GM23338 (cell line): ENCODE results near the gene ANAPC2. TPM values are rescaled to one million over a fixed set of nuclear protein-coding genes. Genes with fewer than 3 reads are reported as not detected.

Experiments used
- ATAC-seq: fragments of 200-7000 bp; cut with Tn5 transposase; 3 replicates; pipeline ENCODE4 v1.9.1; 2020
- DNase-seq: peaks from one replicate; pipeline ENCODE4 v3.0.0-alpha.2; 2015; ENCODE audit warnings: low spot score
- H2AFZ ChIP-seq: fragments of 200-600 bp; sonication (generic); 2 replicates; pipeline ENCODE4 v1.8.0; 2016; ENCODE audit warnings: antibody characterized with exemption, mild to moderate bottlenecking, moderate library complexity
- H3F3A ChIP-seq: fragments of 200-600 bp; sonication (generic); replicated peaks from 2 replicates; pipeline ENCODE4 v1.8.0; 2017; ENCODE audit warnings: antibody characterized with exemption, mixed run types, low read depth
- H3K27ac ChIP-seq: fragments of 200-600 bp; sonication (generic); 2 replicates; pipeline ENCODE4 v1.6.1; 2016; ENCODE audit warnings: low read depth
- H3K27me3 ChIP-seq: fragments of 200-600 bp; sonication (generic); 2 replicates; pipeline ENCODE4 v1.8.0; 2016; ENCODE audit warnings: mild to moderate bottlenecking, mixed run types, moderate library complexity; ENCODE audit not compliant: insufficient read depth
- H3K36me3 ChIP-seq: fragments of 200-600 bp; sonication (generic); 2 replicates; pipeline ENCODE4 v1.8.0; 2016; ENCODE audit warnings: mild to moderate bottlenecking; ENCODE audit not compliant: insufficient read depth
- H3K4me1 ChIP-seq: fragments of 200-600 bp; sonication (generic); 2 replicates; pipeline ENCODE4 v1.8.0; 2016; ENCODE audit warnings: mild to moderate bottlenecking, moderate library complexity; ENCODE audit not compliant: insufficient read depth
- H3K4me2 ChIP-seq: fragments of 200-600 bp; sonication (generic); 2 replicates; pipeline ENCODE4 v1.7.1; 2017; ENCODE audit warnings: mixed run types
- H3K4me3 ChIP-seq: fragments of 200-600 bp; sonication (generic); 2 replicates; pipeline ENCODE4 v1.6.1; 2016; ENCODE audit warnings: mixed run types
- H3K79me2 ChIP-seq: fragments of 200-600 bp; sonication (generic); replicated peaks from 2 replicates; pipeline ENCODE4 v1.8.0; 2017; ENCODE audit warnings: mild to moderate bottlenecking; ENCODE audit not compliant: insufficient read depth
- H3K9me2 ChIP-seq: fragments of 200-600 bp; sonication (generic); 2 replicates; pipeline ENCODE4 v1.8.0; 2017; ENCODE audit not compliant: insufficient read depth
- H4K20me1 ChIP-seq: fragments of 200-600 bp; sonication (generic); replicated peaks from 2 replicates; pipeline ENCODE4 v1.8.0; 2017; ENCODE audit warnings: mild to moderate bottlenecking; ENCODE audit not compliant: insufficient read depth
- H3K27ac Mint-ChIP-seq: 2 replicates; pipeline ENCODE4 v1.8.0; 2020; ENCODE audit warnings: inconsistent platforms, mild to moderate bottlenecking, moderate library complexity, mixed read lengths
- H3K27me3 Mint-ChIP-seq: 3 replicates; pipeline ENCODE4 v1.8.0; 2022; ENCODE audit warnings: low read depth, mild to moderate bottlenecking, moderate library complexity, mixed read lengths, inconsistent platforms; ENCODE audit not compliant: insufficient read depth, poor library complexity
- H3K36me3 Mint-ChIP-seq: 3 replicates; pipeline ENCODE4 v1.8.0; 2021; ENCODE audit warnings: low read depth, mild to moderate bottlenecking, inconsistent platforms, moderate library complexity, mixed read lengths
- H3K4me1 Mint-ChIP-seq: 3 replicates; pipeline ENCODE4 v1.8.0; 2020; ENCODE audit warnings: mild to moderate bottlenecking, inconsistent platforms, mixed read lengths
- H3K4me3 Mint-ChIP-seq: 3 replicates; pipeline ENCODE4 v1.8.0; 2021; ENCODE audit warnings: moderate library complexity, mild to moderate bottlenecking, inconsistent platforms, mixed read lengths
- H3K9me3 Mint-ChIP-seq: 3 replicates; pipeline ENCODE4 v1.8.0; 2020; ENCODE audit warnings: moderate library complexity, mild to moderate bottlenecking, inconsistent platforms, mixed read lengths
- CREB1 ChIP-seq: fragments of 250-450 bp; sonication (Bioruptor Pico); IDR thresholded peaks from 2 replicates; pipeline ENCODE4 v1.5.0; 2020; ENCODE audit warnings: low read depth, mild to moderate bottlenecking, moderate library complexity
- ETS1 ChIP-seq: IDR thresholded peaks from 2 replicates; pipeline ENCODE4 v1.6.1; 2016; ENCODE audit warnings: antibody characterized with exemption
- EZH2 ChIP-seq: fragments of 200-600 bp; sonication (generic); IDR thresholded peaks from one replicate; pipeline ENCODE4 v1.8.0; 2017; ENCODE audit warnings: antibody characterized with exemption, mild to moderate bottlenecking, low read depth; ENCODE audit not compliant: unreplicated experiment
- EZH2phosphoT487 ChIP-seq: fragments of 200-600 bp; sonication (generic); IDR thresholded peaks from one replicate; pipeline ENCODE4 v1.8.1; 2018; ENCODE audit warnings: antibody characterized with exemption; ENCODE audit not compliant: unreplicated experiment
- NANOG ChIP-seq: IDR thresholded peaks from 2 replicates; pipeline ENCODE4 v1.6.1; 2016; ENCODE audit warnings: antibody characterized with exemption, borderline replicate concordance
- STAT1 ChIP-seq: IDR thresholded peaks from one replicate; pipeline ENCODE4 v1.6.1; 2016; ENCODE audit warnings: antibody characterized with exemption; ENCODE audit not compliant: unreplicated experiment
- ZNF114 ChIP-seq: fragments of 250-450 bp; sonication (Bioruptor Pico); IDR thresholded peaks from 2 replicates; pipeline ENCODE4 v1.5.0; 2020; ENCODE audit warnings: mild to moderate bottlenecking, moderate library complexity
- ZNF331 ChIP-seq: fragments of 250-450 bp; sonication (Bioruptor Pico); IDR thresholded peaks from 2 replicates; pipeline ENCODE4 v1.5.0; 2020; ENCODE audit warnings: low read depth, mild to moderate bottlenecking, moderate library complexity
- polyA plus RNA-seq: library from polyadenylated mRNA; unstranded; fragments of >200 nt; fragmentation: Nextera tagmentation; extraction: Ambion mirVana; gene quantifications from 2 replicates; pipeline ENCODE4 v1.2.1, GENCODE V29; 2016
- total RNA-seq: library from RNA; depleted of rRNA; stranded (reverse); fragments of >200 nt; shearing (Covaris generic); gene quantifications from 2 replicates; pipeline ENCODE4 v1.2.3, GENCODE V29; 2014
- TF ChIP-seq, protein P1 (sequence below): fragments of 250-450 bp; sonication (Bioruptor Pico); IDR thresholded peaks from 2 replicates; pipeline ENCODE4 v1.5.0; 2020; ENCODE audit warnings: mild to moderate bottlenecking, moderate library complexity

Gene ANAPC2
- total and polyA plus RNA-seq, 2 experiments from 2014 or later: 16.4 to 42.9 TPM

DNA sequence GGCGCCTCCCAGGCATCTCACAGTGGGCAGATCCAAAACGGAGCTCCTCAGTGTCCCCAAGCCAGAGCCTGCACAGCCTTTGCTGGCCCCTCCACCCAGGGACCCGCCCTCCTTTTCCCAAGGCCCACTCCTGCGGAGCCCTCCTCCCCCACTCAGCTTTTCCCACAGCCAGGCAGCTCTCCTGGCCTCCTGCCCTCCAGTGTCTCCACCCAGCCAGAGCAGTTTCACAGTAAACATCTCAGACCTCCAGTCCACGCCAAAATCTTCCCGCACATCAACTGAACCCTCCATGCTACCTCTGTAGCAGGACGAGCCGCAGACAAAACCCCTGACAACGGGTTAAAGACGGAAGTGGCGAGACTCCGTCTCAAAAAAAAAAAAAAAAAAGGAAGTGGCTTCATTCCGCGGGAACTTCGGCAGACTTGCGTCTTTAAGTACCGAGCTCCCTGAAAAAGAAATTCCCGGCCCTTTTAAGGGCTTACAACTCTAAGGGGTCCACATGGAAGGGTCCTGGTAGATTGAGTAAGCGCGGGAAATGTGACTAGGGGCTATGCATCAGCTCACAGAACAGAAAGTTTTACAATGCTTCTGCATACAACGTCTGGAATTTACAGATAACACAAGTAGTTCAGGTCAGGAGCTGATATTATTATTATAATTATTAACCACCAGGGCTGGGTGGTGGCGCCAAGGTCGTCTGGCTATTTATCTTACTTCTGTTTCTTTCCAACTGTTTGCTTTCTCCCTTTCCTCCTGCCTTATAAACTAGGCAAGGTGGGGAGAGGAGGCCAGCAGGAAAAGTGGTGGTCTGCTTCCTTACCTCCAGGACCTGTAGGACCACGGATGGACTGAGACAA, 60.8 kb downstream of the ANAPC2 start:
- H3K79me2 ChIP-seq: 0 out of 2 replicates have a peak, but pooled peaks cover 8% of the 10 kb centered on the region
- ATAC-seq (no peak), DNase-seq (no peak)
- peak overlapping the region; percentile 89 for H3K4me3 Mint-ChIP-seq
- H3K27ac Mint-ChIP-seq: no peak overlapping the region
- peaks cover 21% of the 10 kb centered on the region for H3K27me3 ChIP-seq
- H3K27ac ChIP-seq: no peak overlapping the region
- no peak for TF ChIP-seq NANOG
- TF ChIP-seq EZH2phosphoT487: no peak
- TF ChIP-seq ETS1: no peak
- no peak for TF ChIP-seq CREB1 (CRISPR knock-in tag)
- no peak for TF ChIP-seq STAT1
- TF ChIP-seq, protein P1, sequence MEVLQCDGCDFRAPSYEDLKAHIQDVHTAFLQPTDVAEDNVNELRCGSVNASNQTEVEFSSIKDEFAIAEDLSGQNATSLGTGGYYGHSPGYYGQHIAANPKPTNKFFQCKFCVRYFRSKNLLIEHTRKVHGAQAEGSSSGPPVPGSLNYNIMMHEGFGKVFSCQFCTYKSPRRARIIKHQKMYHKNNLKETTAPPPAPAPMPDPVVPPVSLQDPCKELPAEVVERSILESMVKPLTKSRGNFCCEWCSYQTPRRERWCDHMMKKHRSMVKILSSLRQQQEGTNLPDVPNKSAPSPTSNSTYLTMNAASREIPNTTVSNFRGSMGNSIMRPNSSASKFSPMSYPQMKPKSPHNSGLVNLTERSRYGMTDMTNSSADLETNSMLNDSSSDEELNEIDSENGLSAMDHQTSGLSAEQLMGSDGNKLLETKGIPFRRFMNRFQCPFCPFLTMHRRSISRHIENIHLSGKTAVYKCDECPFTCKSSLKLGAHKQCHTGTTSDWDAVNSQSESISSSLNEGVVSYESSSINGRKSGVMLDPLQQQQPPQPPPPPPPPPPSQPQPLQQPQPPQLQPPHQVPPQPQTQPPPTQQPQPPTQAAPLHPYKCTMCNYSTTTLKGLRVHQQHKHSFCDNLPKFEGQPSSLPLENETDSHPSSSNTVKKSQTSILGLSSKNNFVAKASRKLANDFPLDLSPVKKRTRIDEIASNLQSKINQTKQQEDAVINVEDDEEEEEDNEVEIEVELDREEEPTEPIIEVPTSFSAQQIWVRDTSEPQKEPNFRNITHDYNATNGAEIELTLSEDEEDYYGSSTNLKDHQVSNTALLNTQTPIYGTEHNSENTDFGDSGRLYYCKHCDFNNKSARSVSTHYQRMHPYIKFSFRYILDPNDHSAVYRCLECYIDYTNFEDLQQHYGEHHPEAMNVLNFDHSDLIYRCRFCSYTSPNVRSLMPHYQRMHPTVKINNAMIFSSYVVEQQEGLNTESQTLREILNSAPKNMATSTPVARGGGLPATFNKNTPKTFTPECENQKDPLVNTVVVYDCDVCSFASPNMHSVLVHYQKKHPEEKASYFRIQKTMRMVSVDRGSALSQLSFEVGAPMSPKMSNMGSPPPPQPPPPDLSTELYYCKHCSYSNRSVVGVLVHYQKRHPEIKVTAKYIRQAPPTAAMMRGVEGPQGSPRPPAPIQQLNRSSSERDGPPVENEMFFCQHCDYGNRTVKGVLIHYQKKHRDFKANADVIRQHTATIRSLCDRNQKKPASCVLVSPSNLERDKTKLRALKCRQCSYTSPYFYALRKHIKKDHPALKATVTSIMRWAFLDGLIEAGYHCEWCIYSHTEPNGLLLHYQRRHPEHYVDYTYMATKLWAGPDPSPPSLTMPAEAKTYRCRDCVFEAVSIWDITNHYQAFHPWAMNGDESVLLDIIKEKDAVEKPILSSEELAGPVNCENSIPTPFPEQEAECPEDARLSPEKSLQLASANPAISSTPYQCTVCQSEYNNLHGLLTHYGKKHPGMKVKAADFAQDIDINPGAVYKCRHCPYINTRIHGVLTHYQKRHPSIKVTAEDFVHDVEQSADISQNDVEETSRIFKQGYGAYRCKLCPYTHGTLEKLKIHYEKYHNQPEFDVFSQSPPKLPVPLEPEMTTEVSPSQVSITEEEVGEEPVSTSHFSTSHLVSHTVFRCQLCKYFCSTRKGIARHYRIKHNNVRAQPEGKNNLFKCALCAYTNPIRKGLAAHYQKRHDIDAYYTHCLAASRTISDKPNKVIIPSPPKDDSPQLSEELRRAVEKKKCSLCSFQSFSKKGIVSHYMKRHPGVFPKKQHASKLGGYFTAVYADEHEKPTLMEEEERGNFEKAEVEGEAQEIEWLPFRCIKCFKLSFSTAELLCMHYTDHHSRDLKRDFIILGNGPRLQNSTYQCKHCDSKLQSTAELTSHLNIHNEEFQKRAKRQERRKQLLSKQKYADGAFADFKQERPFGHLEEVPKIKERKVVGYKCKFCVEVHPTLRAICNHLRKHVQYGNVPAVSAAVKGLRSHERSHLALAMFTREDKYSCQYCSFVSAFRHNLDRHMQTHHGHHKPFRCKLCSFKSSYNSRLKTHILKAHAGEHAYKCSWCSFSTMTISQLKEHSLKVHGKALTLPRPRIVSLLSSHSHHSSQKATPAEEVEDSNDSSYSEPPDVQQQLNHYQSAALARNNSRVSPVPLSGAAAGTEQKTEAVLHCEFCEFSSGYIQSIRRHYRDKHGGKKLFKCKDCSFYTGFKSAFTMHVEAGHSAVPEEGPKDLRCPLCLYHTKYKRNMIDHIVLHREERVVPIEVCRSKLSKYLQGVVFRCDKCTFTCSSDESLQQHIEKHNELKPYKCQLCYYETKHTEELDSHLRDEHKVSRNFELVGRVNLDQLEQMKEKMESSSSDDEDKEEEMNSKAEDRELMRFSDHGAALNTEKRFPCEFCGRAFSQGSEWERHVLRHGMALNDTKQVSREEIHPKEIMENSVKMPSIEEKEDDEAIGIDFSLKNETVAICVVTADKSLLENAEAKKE (CRISPR knock-in tag): no peak
- no peak for TF ChIP-seq EZH2
- TF ChIP-seq ZNF114 (CRISPR knock-in tag): no peak
- no peak for TF ChIP-seq ZNF331 (CRISPR knock-in tag)
- peaks cover 8% of the 10 kb centered on the region for H3F3A ChIP-seq
- H3K27me3 Mint-ChIP-seq: peaks cover 8% of the 10 kb centered on the region
- H3K4me2 ChIP-seq: no peak overlapping the region
- peaks cover 10% of the 10 kb centered on the region; the same call in 1 of the 2 replicates for H3K4me1 ChIP-seq
- no peaks in the 10 kb centered on the region for H3K9me2 ChIP-seq
- H3K36me3 ChIP-seq: no peaks in the 10 kb centered on the region
- no peaks in the 10 kb centered on the region; the same call in 2 of the 3 replicates for H3K9me3 Mint-ChIP-seq
- no peak overlapping the region for H3K4me3 ChIP-seq
- peaks cover 15% of the 10 kb centered on the region for H3K4me1 Mint-ChIP-seq
- H2AFZ ChIP-seq: no peak overlapping the region
- no peaks in the 10 kb centered on the region; the same call in 1 of the 2 replicates for H4K20me1 ChIP-seq
- H3K36me3 Mint-ChIP-seq: no peaks in the 10 kb centered on the region; the same call in 2 of the 3 replicates
